ENCODE data around the gene MPZL3. TPM values are rescaled to one million over a fixed set of nuclear protein-coding genes. Genes with fewer than 3 reads are reported as not detected.
A peak's percentile ranks its signal among the peaks of the same experiment; 100 is the strongest.

The MPZL3 gene
- total RNA-seq, 4 donors from 2014 or later = 0.42 to 0.52 (median 0.48) TPM

GRCh38 chr11:118232659-118233058 lies 19.5 kb downstream of the MPZL3 start:
- H3K36me3 ChIP-seq = peaks cover 0 to 4% (median 2%) of the 10 kb centered on the region in 4 donors
- DNase-seq (ENCODE audit: extremely low spot score) = no peak
- TF ChIP-seq EP300 (IDR thresholded peaks at IDR 0.05) = no peak
- TF ChIP-seq POLR2AphosphoS5 (IDR thresholded peaks at IDR 0.05) = no peak
- no peak for TF ChIP-seq POLR2A (IDR thresholded peaks at IDR 0.05; ENCODE audit: low read depth)
- TF ChIP-seq CTCF (IDR thresholded peaks at IDR 0.05) = no peak
- no peaks in the 10 kb centered on the region for H3K27me3 ChIP-seq
- no peaks in the 10 kb centered on the region for H3K4me1 ChIP-seq
- 85% methylated on average over 1 of the region's 1 CpG for WGBS
- H3K9me3 ChIP-seq = no peaks in the 10 kb centered on the region
- no peak overlapping the region for H3K4me3 ChIP-seq
- no peak overlapping the region for H3K27ac ChIP-seq (replicated peaks in 1 of 4)
- intact Hi-C loops (cut with DNase I) = no loop called here

GRCh38 chr11:118231461-118231860 lies 20.7 kb downstream of the MPZL3 start:
- no peak for DNase-seq (ENCODE audit: extremely low spot score)
- H3K36me3 ChIP-seq = peaks cover 0 to 4% (median 2%) of the 10 kb centered on the region in 4 donors
- H3K27ac ChIP-seq (replicated peaks in 1 of 4) = no peak overlapping the region
- H3K27me3 ChIP-seq = no peaks in the 10 kb centered on the region
- no peaks in the 10 kb centered on the region for H3K4me1 ChIP-seq
- no peak overlapping the region for H3K4me3 ChIP-seq
- intact Hi-C loops (cut with DNase I) = no loop called here
- TF ChIP-seq POLR2AphosphoS5 (IDR thresholded peaks at IDR 0.05) (no peak), CTCF (IDR thresholded peaks at IDR 0.05) (no peak), EP300 (IDR thresholded peaks at IDR 0.05) (no peak), POLR2A (IDR thresholded peaks at IDR 0.05; ENCODE audit: low read depth) (no peak)
- no peaks in the 10 kb centered on the region for H3K9me3 ChIP-seq

GRCh38 chr11:118230088-118230487 lies 22.1 kb downstream of the MPZL3 start:
- 82% methylated on average over 3 of the region's 3 CpGs for WGBS
- Histone ChIP-seq H3K27ac (replicated peaks in 1 of 4) (no peak overlapping the region), H3K9me3 (no peaks in the 10 kb centered on the region), H3K4me3 (no peak overlapping the region), H3K4me1 (no peaks in the 10 kb centered on the region), H3K27me3 (no peaks in the 10 kb centered on the region), H3K36me3 (peaks cover 0 to 4% (median 2%) of the 10 kb centered on the region in 4 donors)
- TF ChIP-seq CTCF (IDR thresholded peaks at IDR 0.05) = no peak
- TF ChIP-seq EP300 (IDR thresholded peaks at IDR 0.05) = no peak
- intact Hi-C loops (cut with DNase I) = no loop called here
- no peak for DNase-seq (ENCODE audit: extremely low spot score)

- WGBS = 81% methylated on average over 5 of the region's 5 CpGs
- no peak for TF ChIP-seq CTCF (IDR thresholded peaks at IDR 0.05)
- TF ChIP-seq POLR2AphosphoS5 (IDR thresholded peaks at IDR 0.05) = no peak
- no peak for TF ChIP-seq EP300 (IDR thresholded peaks at IDR 0.05)
- TF ChIP-seq POLR2A (IDR thresholded peaks at IDR 0.05; ENCODE audit: low read depth) = no peak
- H3K36me3 ChIP-seq = peaks cover 0 to 4% (median 2%) of the 10 kb centered on the region in 4 donors
- no peak for DNase-seq (ENCODE audit: extremely low spot score)
- no peaks in the 10 kb centered on the region for H3K9me3 ChIP-seq
- peak overlapping the region in 1 of 4 donors; percentile 9 for H3K27ac ChIP-seq (replicated peaks in 1 of 4)
- no peak overlapping the region for H3K4me3 ChIP-seq
- no peaks in the 10 kb centered on the region for H3K27me3 ChIP-seq
- no peaks in the 10 kb centered on the region for H3K4me1 ChIP-seq
- intact Hi-C loops (cut with DNase I) = no loop called here
Measured at GRCh38 chr11:118229274-118229847, 22.8 kb downstream of the MPZL3 start.
